Stomach (tissue), 9 donors: ENCODE data around the gene SND1. TPM values are rescaled to one million over a fixed set of nuclear protein-coding genes. Genes with fewer than 3 reads are reported as not detected.

ENCODE experiments used
- DNase-seq, 2 donors: peaks; one replicate each; pipeline versions ENCODE4 v3.0.0 to v3.0.0-alpha.2; 2013 to 2019
- H3K27ac ChIP-seq, 5 donors: fragments of 200-600 bp in 4 of 5; sonication (generic) in 4 of 5; one replicate each; pipeline ENCODE4 v1.5.1; 2013 to 2019; ENCODE audit warnings: mild to moderate bottlenecking in 1 of 5, moderate library complexity in 1 of 5
- H3K27me3 ChIP-seq, 3 donors: fragments of 200-600 bp; sonication (generic); one replicate each; pipeline ENCODE4 v1.5.1; 2017 to 2019; ENCODE audit warnings: mixed run types in 1 of 3
- H3K36me3 ChIP-seq, 4 donors: fragments of 200-600 bp; sonication (generic); 1 replicate in 3 of 4; 2 replicates in 1 of 4; pipeline ENCODE4 v1.5.1; 2016 to 2019
- H3K4me1 ChIP-seq, 4 donors: fragments of 200-600 bp; sonication (generic); one replicate each; pipeline ENCODE4 v1.5.1; 2016 to 2019
- H3K4me3 ChIP-seq, 4 donors: fragments of 200-600 bp; sonication (generic) in 3 of 4; one replicate each; pipeline ENCODE4 v1.5.1; 2016 to 2019; ENCODE audit warnings: mild to moderate bottlenecking in 1 of 4
- H3K9me3 ChIP-seq, 4 donors: fragments of 200-600 bp; sonication (generic); one replicate each; pipeline ENCODE4 v1.5.1; 2016 to 2019
- CTCF ChIP-seq, 7 experiments: fragments of 450-650 bp in 4 of 7; fragments of 200-600 bp in 3 of 7; sonication (generic) in 3 of 7; IDR thresholded peaks; one replicate each; pipeline ENCODE4 v1.5.1; 2016 to 2019; ENCODE audit warnings: antibody characterized with exemption in 7 of 7, control low read depth in 2 of 7, mild to moderate bottlenecking in 1 of 7
- EP300 ChIP-seq: sonication (generic); formaldehyde crosslinking; IDR thresholded peaks from one replicate; pipeline ENCODE4 v1.6.1; 2017; ENCODE audit warnings: antibody characterized with exemption
- POLR2A ChIP-seq, 4 donors: fragments of 450-650 bp; IDR thresholded peaks; one replicate each; pipeline ENCODE4 v1.6.1; 2016; ENCODE audit warnings: antibody characterized with exemption in 4 of 4, control low read depth in 2 of 4, mild to moderate bottlenecking in 1 of 4, moderate library complexity in 1 of 4
- POLR2AphosphoS5 ChIP-seq, 3 donors: sonication (generic); formaldehyde crosslinking; IDR thresholded peaks; one replicate each; pipeline ENCODE4 v1.6.1; 2016; ENCODE audit warnings: antibody characterized with exemption in 3 of 3
- WGBS, 5 donors: extraction: QIAGEN DNeasy Blood & Tissue Kit in 3 of 5; methylation state at CpG; one replicate each; pipeline versions ENCODE4 v1.1.5 to v1.1.7; 2013 to 2018; 5-methylcytosine and 5-hydroxymethylcytosine counted together
- intact Hi-C: fragments of 100-400 bp; cut with DNase I; formaldehyde crosslinking; loops from one replicate; pipeline ENCODE4 v1.15.1; 2023; ENCODE audit warnings: low total_unique reads
- polyA plus RNA-seq, 3 donors: library from polyadenylated mRNA; stranded (reverse); fragments of 200-250 nt; gene quantifications; one replicate each; pipeline ENCODE4 v1.2.3, GENCODE V29; 2013
- total RNA-seq, 5 donors: library from RNA; depleted of rRNA; stranded (reverse); fragments of >200 nt; gene quantifications; one replicate each; pipeline versions ENCODE4 v1.1.0 to v1.2.3, GENCODE V29; 2014 to 2016
- donor health status: healthy with polysubstance abuse.
- donor health status: Bipolar disorder and iron deficiency.
- donor health status: healthy.

Gene SND1
- total and polyA plus RNA-seq, 8 donors, result 63.3 to 799 (median 126) TPM

DNA sequence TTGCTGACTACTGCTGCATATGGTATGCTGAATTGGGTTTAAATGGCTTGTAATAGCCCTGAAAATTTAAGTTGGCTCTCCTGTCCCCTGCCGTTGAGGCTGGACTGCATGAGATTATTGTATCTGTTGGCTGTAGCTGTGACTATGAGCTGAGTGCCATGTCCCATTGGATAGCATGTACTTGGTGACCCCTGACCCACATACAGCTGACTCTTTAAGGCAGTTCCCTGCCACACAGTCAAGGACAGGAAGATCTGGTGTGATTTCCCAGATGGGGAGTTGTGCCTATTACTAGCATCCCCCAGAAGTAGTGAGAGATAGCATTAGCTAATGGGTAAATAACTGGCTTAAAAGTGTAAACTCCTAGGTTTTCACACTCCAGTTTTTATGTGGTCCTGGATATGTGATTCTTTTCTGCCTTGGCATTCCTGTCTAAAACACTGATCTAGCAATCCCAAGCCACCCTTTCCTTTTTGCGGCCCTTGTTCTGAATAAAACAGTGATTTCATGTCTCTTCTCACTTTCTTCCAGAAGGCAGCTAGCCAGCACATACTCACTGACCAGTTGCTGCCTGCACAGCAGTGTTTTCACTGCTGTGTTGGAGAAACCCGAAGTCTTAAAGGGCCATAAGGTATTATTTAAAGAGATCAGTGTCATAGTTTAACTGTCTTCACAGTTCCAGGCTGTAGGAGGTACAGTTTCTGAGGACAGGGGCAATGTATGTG, 343.3 kb downstream of the SND1 start:
- 55 to 69% (median 62%) methylated on average over 3 of the region's 3 CpGs for WGBS, 5 donors

GRCh38 chr7:127995881-127996215, 343.9 kb downstream of the SND1 start:
- WGBS, 5 donors, result 66 to 79% (median 73%) methylated on average over 3 of the region's 3 CpGs
- Histone ChIP-seq H3K4me1 (peaks cover 0 to 58% (median 23%) of the 10 kb centered on the region in 4 donors), H3K9me3 (no peaks in the 10 kb centered on the region), H3K4me3 (no peak overlapping the region), H3K27me3 (no peaks in the 10 kb centered on the region), H3K36me3 (peaks cover 6 to 38% (median 25%) of the 10 kb centered on the region in 4 donors), H3K27ac (peak overlapping the region in 1 of 5 donors; percentile 32)
- DNase-seq, result no peak
- intact Hi-C loops, result no loop called here
- TF ChIP-seq POLR2AphosphoS5 (IDR thresholded peaks at IDR 0.05) (no peak), CTCF (IDR thresholded peaks at IDR 0.05) (no peak), POLR2A (IDR thresholded peaks at IDR 0.05) (no peak), EP300 (no peak)

More for the DNA sequence above, 343.3 kb downstream of the SND1 start:
- no peaks in the 10 kb centered on the region for H3K9me3 ChIP-seq
- H3K27me3 ChIP-seq, result no peaks in the 10 kb centered on the region
- DNase-seq, result peak in 1 of 2 donors; percentile 67
- H3K4me3 ChIP-seq, result no peak overlapping the region
- H3K4me1 ChIP-seq, result peaks cover 0 to 52% (median 21%) of the 10 kb centered on the region in 4 donors
- H3K36me3 ChIP-seq, result peaks cover 6 to 43% (median 29%) of the 10 kb centered on the region in 4 donors
- intact Hi-C loops, result no loop called here
- no peak for TF ChIP-seq CTCF (IDR thresholded peaks at IDR 0.05)
- peak overlapping the region in 2 of 5 donors; percentile 22 to 32 for H3K27ac ChIP-seq

DNA sequence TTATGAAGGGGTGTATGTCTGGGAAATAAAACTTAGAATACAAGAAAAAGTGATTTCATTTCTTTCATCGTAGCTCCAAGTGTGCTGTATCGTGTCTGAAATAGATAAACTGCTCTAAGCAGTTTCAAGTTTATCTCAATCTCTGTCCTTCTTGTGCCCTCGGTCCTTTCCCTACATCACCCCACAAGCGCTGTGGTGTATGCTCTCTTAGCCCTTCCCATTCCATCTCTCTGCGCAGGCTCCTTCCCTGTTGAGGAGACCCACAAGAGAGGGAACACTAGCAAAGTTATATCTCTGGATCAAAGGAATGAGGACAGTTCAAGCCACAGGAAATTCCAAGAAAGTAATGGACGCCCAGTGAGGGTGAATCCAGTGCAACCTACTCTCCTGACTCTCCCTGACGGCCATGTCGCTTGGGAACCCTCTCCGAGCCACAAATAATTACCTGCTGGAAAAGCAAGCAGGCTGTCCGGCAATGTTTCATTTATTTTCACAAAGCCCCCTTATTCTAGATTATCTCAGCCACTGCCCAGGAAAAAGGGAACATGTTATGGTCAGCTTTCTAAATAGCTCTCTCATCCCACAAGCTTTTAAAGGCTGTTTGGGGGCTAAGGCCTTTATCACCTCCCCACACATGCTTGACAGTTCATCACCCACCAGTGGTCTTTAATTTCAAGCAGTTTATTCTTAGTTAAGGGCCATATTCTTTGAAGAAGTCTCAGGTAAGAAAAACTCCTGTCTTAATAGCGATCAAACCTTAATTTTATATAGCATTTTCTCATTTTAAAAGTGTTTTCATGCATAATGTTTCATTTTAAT, 344.5 kb downstream of the SND1 start:
- no peak for TF ChIP-seq POLR2AphosphoS5 (IDR thresholded peaks at IDR 0.05)
- no peak for TF ChIP-seq EP300
- no peak for TF ChIP-seq CTCF (IDR thresholded peaks at IDR 0.05)
- 88 to 96% (median 92%) methylated on average over 11 of the region's 11 CpGs for WGBS, 5 donors
- H3K9me3 ChIP-seq, result no peaks in the 10 kb centered on the region
- no peaks in the 10 kb centered on the region for H3K27me3 ChIP-seq
- intact Hi-C loops, result no loop called here
- H3K4me3 ChIP-seq, result no peak overlapping the region
- no peak for DNase-seq
- peaks cover 6 to 31% (median 19%) of the 10 kb centered on the region in 4 donors for H3K36me3 ChIP-seq
- peaks cover 0 to 61% (median 23%) of the 10 kb centered on the region in 4 donors for H3K4me1 ChIP-seq
- H3K27ac ChIP-seq, result no peak overlapping the region

DNA sequence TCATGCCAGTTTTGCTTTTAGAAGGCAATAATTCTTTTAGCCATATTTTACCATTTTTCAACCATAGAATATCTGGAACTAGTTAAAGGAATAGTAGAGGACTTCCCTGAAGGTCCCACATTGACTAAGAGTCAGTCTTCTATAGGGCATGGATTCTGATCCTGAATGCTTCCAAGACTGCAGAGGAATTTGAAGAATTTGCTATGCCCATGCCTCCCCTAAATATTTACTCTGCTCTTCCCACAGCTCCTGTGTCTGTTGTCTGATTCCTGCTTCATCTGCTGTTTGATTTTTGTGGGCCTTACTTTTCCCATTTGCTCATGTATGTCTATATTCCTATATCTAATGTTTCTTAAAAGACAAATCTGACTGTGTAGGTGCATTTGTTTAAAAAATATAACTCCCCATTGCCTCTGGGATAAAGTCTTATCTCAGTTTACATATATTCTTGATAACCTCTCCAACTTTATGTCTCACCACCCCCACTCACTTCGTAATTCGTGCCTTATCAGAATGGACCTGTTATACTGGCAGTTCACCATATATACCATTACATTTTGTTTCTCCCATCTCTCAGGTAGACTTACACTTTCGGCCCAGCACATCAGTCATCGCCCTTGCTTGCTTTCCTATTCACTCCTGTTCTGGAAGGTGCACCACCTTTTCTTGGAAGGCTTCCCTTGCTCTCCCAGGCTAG, 345.4 kb downstream of the SND1 start:
- no peak for DNase-seq
- Histone ChIP-seq H3K9me3 (no peaks in the 10 kb centered on the region), H3K36me3 (peaks cover 3 to 22% (median 12%) of the 10 kb centered on the region in 4 donors), H3K4me1 (peaks cover 0 to 61% (median 23%) of the 10 kb centered on the region in 4 donors), H3K27me3 (no peaks in the 10 kb centered on the region), H3K27ac (no peak overlapping the region), H3K4me3 (no peak overlapping the region)
- 39 to 63% (median 54%) methylated on average over 4 of the region's 4 CpGs for WGBS, 5 donors
- TF ChIP-seq EP300, result no peak
- TF ChIP-seq POLR2AphosphoS5 (IDR thresholded peaks at IDR 0.05), result peak in 1 of 3 donors; percentile 62
- intact Hi-C loops, result no loop called here
